GM21528 (cell line): ENCODE measurements around the gene ADCK2.
"Not testable (repeated sequence)": the region's sequence is repeated elsewhere in the genome, so short reads cannot be mapped to it uniquely, and the experiment has no call there.

Experiments
- ATAC-seq: cut with Tn5 transposase; IDR thresholded peaks from one replicate; pipeline ENCODE4 v1.9.1; 2021; ENCODE audit warnings: mild to moderate bottlenecking, moderate library complexity; ENCODE audit not compliant: unreplicated experiment, low FRiP score

ADCK2 gene

GRCh38 chr7:140672382-140673062, at the start of gene ADCK2:
Gene ADCK2 (plus strand): TSS chr7:140672945. CDS start chr7:140673331, 386 bp downstream.
- peak; percentile 55 for ATAC-seq

GRCh38 chr7:140623980-140624379, 48.8 kb upstream of the ADCK2 start:
- ATAC-seq, result no peak

GRCh38 chr7:140624392-140625191, 48.2 kb upstream of the ADCK2 start:
- ATAC-seq, result no peak

GRCh38 chr7:140625192-140625558, 47.6 kb upstream of the ADCK2 start:
- ATAC-seq, result not testable (repeated sequence)

GRCh38 chr7:140625908-140626868, 46.6 kb upstream of the ADCK2 start:
- ATAC-seq, result no peak

GRCh38 chr7:140631021-140631420, 41.7 kb upstream of the ADCK2 start:
- no peak for ATAC-seq

GRCh38 chr7:140631602-140632001, 41.1 kb upstream of the ADCK2 start:
- ATAC-seq, result no peak

GRCh38 chr7:140635345-140635744, 37.4 kb upstream of the ADCK2 start:
- no peak for ATAC-seq

- no peak for ATAC-seq
These were observed 36.9 kb upstream of the ADCK2 start for GRCh38 chr7:140635816-140636215.

- no peak for ATAC-seq
These were observed 35.3 kb upstream of the ADCK2 start for GRCh38 chr7:140637400-140637799.

- ATAC-seq, result no peak
These were observed 34.5 kb upstream of the ADCK2 start for GRCh38 chr7:140638173-140638791.

- ATAC-seq, result no peak
These were observed 33.2 kb upstream of the ADCK2 start for GRCh38 chr7:140639366-140640053.

GRCh38 chr7:140640060-140640637, 32.6 kb upstream of the ADCK2 start:
- no peak for ATAC-seq

GRCh38 chr7:140640727-140641523, 31.8 kb upstream of the ADCK2 start, which contains the start of gene DENND2A:
Gene DENND2A (minus strand): TSS chr7:140640813. CDS start chr7:140602397, 38,416 bp downstream.
- no peak for ATAC-seq

GRCh38 chr7:140641524-140642195, 31.1 kb upstream of the ADCK2 start:
- ATAC-seq, result no peak

GRCh38 chr7:140643416-140643815, 29.3 kb upstream of the ADCK2 start:
- no peak for ATAC-seq

- not testable (repeated sequence) for ATAC-seq
These were observed 28.0 kb upstream of the ADCK2 start for GRCh38 chr7:140644761-140645160.
